ENCODE measurements around the gene MRPL27.
"Not testable (repeated sequence)": the region's sequence is repeated elsewhere in the genome, so short reads cannot be mapped to it uniquely, and the experiment has no call there.

MRPL27 gene

GRCh38 chr17:50372758-50373556, at the start of gene MRPL27, which contains the start of gene EME1:
TSS of gene MRPL27 (minus strand) at chr17:50373184. CDS start at chr17:50373170, 14 bp downstream.
TSS of gene EME1 (plus strand) at chr17:50373229. CDS start at chr17:50375209, 1,980 bp downstream.
- DNase-seq = peak; percentile 92 to 94

- DNase-seq = no peak
These were observed 49.8 kb upstream of the MRPL27 start for GRCh38 chr17:50422738-50423137.

- DNase-seq = no peak
These were observed 48.5 kb upstream of the MRPL27 start for GRCh38 chr17:50421308-50422051.

GRCh38 chr17:50420419-50421112, 47.6 kb upstream of the MRPL27 start:
- no peak for DNase-seq

GRCh38 chr17:50419577-50419976, 46.6 kb upstream of the MRPL27 start:
- DNase-seq = not testable (repeated sequence)

- DNase-seq = no peak
These were observed 41.8 kb upstream of the MRPL27 start for GRCh38 chr17:50414808-50415207.

GRCh38 chr17:50412188-50412732, 39.3 kb upstream of the MRPL27 start:
- DNase-seq = no peak

- no peak for DNase-seq
These were observed 34.9 kb upstream of the MRPL27 start for GRCh38 chr17:50407921-50408320.

- no peak for DNase-seq
These were observed 33.6 kb upstream of the MRPL27 start for GRCh38 chr17:50406578-50406977.

GRCh38 chr17:50405351-50405750, 32.4 kb upstream of the MRPL27 start:
- not testable (repeated sequence) for DNase-seq

GRCh38 chr17:50399591-50399990, 26.6 kb upstream of the MRPL27 start:
- not testable (repeated sequence) for DNase-seq

- not testable (repeated sequence) for DNase-seq
These were observed 25.7 kb upstream of the MRPL27 start for GRCh38 chr17:50398672-50399071.

GRCh38 chr17:50397919-50398285, 24.9 kb upstream of the MRPL27 start:
- DNase-seq = no peak

GRCh38 chr17:50397111-50397918, 24.3 kb upstream of the MRPL27 start, which contains the start of gene LRRC59:
TSS of gene LRRC59 (minus strand) at chr17:50397523. CDS start at chr17:50397317, 206 bp downstream.
- peak; percentile 72 to 73 for DNase-seq

- peak in 1 of 2 experiments; percentile 26 for DNase-seq
These were observed 23.5 kb upstream of the MRPL27 start for GRCh38 chr17:50396261-50397110.

- DNase-seq = no peak
These were observed 21.7 kb upstream of the MRPL27 start for GRCh38 chr17:50394711-50395110.

- no peak for DNase-seq
These were observed 20.7 kb upstream of the MRPL27 start for GRCh38 chr17:50393700-50394099.

- DNase-seq = no peak
These were observed 19.6 kb upstream of the MRPL27 start for GRCh38 chr17:50392621-50393020.

GRCh38 chr17:50389534-50389933, 16.6 kb upstream of the MRPL27 start:
- no peak for DNase-seq

- DNase-seq = no peak
These were observed 15.7 kb upstream of the MRPL27 start for GRCh38 chr17:50388728-50389127.

GRCh38 chr17:50386510-50386909, 13.5 kb upstream of the MRPL27 start:
- no peak for DNase-seq

Data from SHP77 (cell line).